H9 (cell line): ENCODE measurements around the gene SRPK2. TPM values are rescaled to one million over a fixed set of nuclear protein-coding genes. Genes with fewer than 3 reads are reported as not detected.

Source experiments
- DNase-seq: peaks from one replicate; pipeline ENCODE4 v3.0.0-alpha.2; 2017
- H2AFZ ChIP-seq: one replicate; pipeline ENCODE4 v1.6.1; 2013; ENCODE audit warnings: mild to moderate bottlenecking, low read length, control low read depth, moderate library complexity
- H2AK5ac ChIP-seq: 2 replicates; pipeline ENCODE4 v1.6.1; 2013; ENCODE audit warnings: low read length, control low read depth, mixed read lengths; ENCODE audit not compliant: insufficient read length
- H2BK120ac ChIP-seq: one replicate; pipeline ENCODE4 v1.6.1; 2013; ENCODE audit warnings: low read depth, mild to moderate bottlenecking, low read length, control low read depth, inconsistent platforms; ENCODE audit not compliant: poor library complexity, severe bottlenecking
- H2BK12ac ChIP-seq: 2 replicates; pipeline ENCODE4 v1.6.1; 2013; ENCODE audit warnings: low read length, control low read depth, mixed read lengths, low read depth; ENCODE audit not compliant: insufficient read length
- H2BK15ac ChIP-seq: 2 replicates; pipeline ENCODE4 v1.6.1; 2013; ENCODE audit warnings: low read depth, low read length, control low read depth
- H2BK20ac ChIP-seq: one replicate; pipeline ENCODE4 v1.6.1; 2013; ENCODE audit warnings: low read depth, mild to moderate bottlenecking, low read length, control low read depth, inconsistent platforms; ENCODE audit not compliant: poor library complexity, severe bottlenecking
- H2BK5ac ChIP-seq: 2 replicates; pipeline ENCODE4 v1.6.1; 2013; ENCODE audit warnings: low read length, control low read depth, mixed read lengths; ENCODE audit not compliant: insufficient read length
- H3K14ac ChIP-seq: 2 replicates; pipeline ENCODE4 v1.6.1; 2013; ENCODE audit warnings: low read length, control low read depth; ENCODE audit not compliant: insufficient read depth
- H3K18ac ChIP-seq: 2 replicates; pipeline ENCODE4 v1.6.1; 2013; ENCODE audit warnings: low read depth, mild to moderate bottlenecking, mixed read lengths, low read length, control low read depth; ENCODE audit not compliant: insufficient read length
- H3K23ac ChIP-seq: 2 replicates; pipeline ENCODE4 v1.6.1; 2013; ENCODE audit warnings: low read length, control low read depth, mixed read lengths, low read depth; ENCODE audit not compliant: insufficient read length
- H3K23me2 ChIP-seq: 2 replicates; pipeline ENCODE4 v1.6.1; 2013; ENCODE audit warnings: low read depth, mild to moderate bottlenecking, mixed read lengths, low read length, control low read depth; ENCODE audit not compliant: insufficient read length, poor library complexity, severe bottlenecking
- H3K27ac ChIP-seq: 2 replicates; pipeline ENCODE4 v1.5.1; 2013; ENCODE audit warnings: low read length, control low read depth, mixed read lengths, low read depth; ENCODE audit not compliant: insufficient read length
- H3K27me3 ChIP-seq: 2 replicates; pipeline ENCODE4 v1.6.1; 2013; ENCODE audit warnings: low read length, control low read depth, inconsistent platforms; ENCODE audit not compliant: insufficient read depth
- H3K4ac ChIP-seq: 2 replicates; pipeline ENCODE4 v1.6.1; 2013; ENCODE audit warnings: low read depth, mild to moderate bottlenecking, control low read depth, inconsistent platforms, low read length, moderate library complexity
- H3K4me1 ChIP-seq: 2 replicates; pipeline ENCODE4 v1.6.1; 2013; ENCODE audit warnings: low read length, control low read depth, inconsistent platforms; ENCODE audit not compliant: insufficient read depth
- H3K4me2 ChIP-seq: 2 replicates; pipeline ENCODE4 v1.6.1; 2013; ENCODE audit warnings: low read length, control low read depth, mixed read lengths; ENCODE audit not compliant: insufficient read length, insufficient read depth
- H3K56ac ChIP-seq: 2 replicates; pipeline ENCODE4 v1.6.1; 2013; ENCODE audit warnings: low read depth, mild to moderate bottlenecking, mixed read lengths, low read length, control low read depth; ENCODE audit not compliant: insufficient read length
- H3K79me1 ChIP-seq: 2 replicates; pipeline ENCODE4 v1.6.1; 2013; ENCODE audit warnings: low read depth, mild to moderate bottlenecking, moderate library complexity, low read length, control low read depth, inconsistent platforms; ENCODE audit not compliant: insufficient read depth, poor library complexity, severe bottlenecking
- H3K79me2 ChIP-seq: 2 replicates; pipeline ENCODE4 v1.6.1; 2013; ENCODE audit warnings: low read length, control low read depth, inconsistent platforms; ENCODE audit not compliant: insufficient read depth
- H3K9ac ChIP-seq: 2 replicates; pipeline ENCODE4 v1.6.1; 2013; ENCODE audit warnings: low read length, control low read depth, mixed read lengths; ENCODE audit not compliant: insufficient read length; ENCODE audit errors: extremely low read depth
- H3K9me3 ChIP-seq: one replicate; pipeline ENCODE4 v1.6.1; 2013; ENCODE audit warnings: low read depth, low read length, inconsistent platforms; ENCODE audit not compliant: control insufficient read depth
- H3T11ph ChIP-seq: one replicate; pipeline ENCODE4 v1.6.1; 2013; ENCODE audit warnings: mild to moderate bottlenecking, low read length, control low read depth, inconsistent platforms
- H4K20me1 ChIP-seq: one replicate; pipeline ENCODE4 v1.6.1; 2013; ENCODE audit not compliant: control insufficient read depth, insufficient read length, insufficient read depth
- H4K5ac ChIP-seq: 2 replicates; pipeline ENCODE4 v1.6.1; 2013; ENCODE audit warnings: low read depth, mild to moderate bottlenecking, mixed read lengths, low read length, control low read depth; ENCODE audit not compliant: insufficient read length
- H4K8ac ChIP-seq: replicated peaks from 2 replicates; pipeline ENCODE4 v1.6.1; 2013; ENCODE audit warnings: low read length, control low read depth, mixed read lengths, low read depth; ENCODE audit not compliant: insufficient read length
- H4K91ac ChIP-seq: 2 replicates; pipeline ENCODE4 v1.6.1; 2013; ENCODE audit warnings: low read depth, mild to moderate bottlenecking, moderate library complexity, mixed read lengths, low read length, control low read depth; ENCODE audit not compliant: insufficient read length
- H3K27ac Mint-ChIP-seq, 3 experiments: 2 replicates in 2 of 3; 3 replicates in 1 of 3; pipeline ENCODE4 v1.8.0; 2020 to 2021; ENCODE audit warnings: mixed read lengths in 3 of 3, mild to moderate bottlenecking in 1 of 3, moderate library complexity in 1 of 3
- H3K27me3 Mint-ChIP-seq: 2 replicates; pipeline ENCODE4 v1.8.0; 2021; ENCODE audit warnings: low read depth, mild to moderate bottlenecking, moderate library complexity, mixed read lengths
- H3K36me3 Mint-ChIP-seq, 3 experiments: 2 replicates in 2 of 3; 3 replicates in 1 of 3; pipeline ENCODE4 v1.8.0; 2020 to 2021; ENCODE audit warnings: low read depth in 3 of 3, mixed read lengths in 3 of 3; ENCODE audit not compliant: insufficient read depth in 1 of 3
- H3K4me1 Mint-ChIP-seq, 2 experiments: 2 replicates each; pipeline ENCODE4 v1.8.0; 2020; ENCODE audit warnings: mixed read lengths in 2 of 2
- H3K4me3 Mint-ChIP-seq, 2 experiments: 2 replicates in 1 of 2; 3 replicates in 1 of 2; pipeline ENCODE4 v1.8.0; 2020 to 2021; ENCODE audit warnings: mild to moderate bottlenecking in 2 of 2, mixed read lengths in 2 of 2, moderate library complexity in 1 of 2
- H3K9me3 Mint-ChIP-seq, 2 experiments: 2 replicates in 1 of 2; 3 replicates in 1 of 2; pipeline ENCODE4 v1.8.0; 2020; ENCODE audit warnings: mild to moderate bottlenecking in 2 of 2, mixed read lengths in 2 of 2, moderate library complexity in 1 of 2
- CTCF ChIP-seq: fragments of 200-600 bp; sonication (generic); conservative IDR thresholded peaks from 3 replicates; pipeline ENCODE4 v1.8.0; 2021; ENCODE audit warnings: antibody characterized with exemption, mild to moderate bottlenecking
- WGBS: extraction: QIAGEN DNeasy Blood & Tissue Kit; methylation state at CpG from one replicate; pipeline ENCODE4 v1.1.7; 2013; ENCODE audit warnings: missing lambda C conversion rate, low lambda C conversion rate, mixed read lengths; ENCODE audit not compliant: insufficient read length; ENCODE audit errors: extremely low coverage; 5-methylcytosine and 5-hydroxymethylcytosine counted together
- total RNA-seq: library from RNA; stranded (reverse); gene quantifications from 2 replicates; pipeline ENCODE4 v1.2.1, GENCODE V29; 2021

The SRPK2 gene
- total RNA-seq, 1 experiment from 2014 or later = 41.1 TPM

- Histone ChIP-seq H3K23me2 (no peaks in the 10 kb centered on the region), H3K79me1 (peaks cover 8% of the 10 kb centered on the region), H3K56ac (no peak overlapping the region), H4K91ac (no peak overlapping the region), H3K27me3 (no peaks in the 10 kb centered on the region), H3K18ac (no peak overlapping the region), H2BK12ac (no peak overlapping the region), H3K27ac (no peak overlapping the region), H3K79me2 (no peaks in the 10 kb centered on the region; the same call in 1 of the 2 replicates), H2AFZ (no peak overlapping the region), H3K9me3 (no peaks in the 10 kb centered on the region), H3K23ac (no peak overlapping the region), H3K4me2 (no peak overlapping the region), H2BK120ac (no peak overlapping the region), H2AK5ac (no peak overlapping the region), H2BK20ac (no peak overlapping the region), H2BK15ac (no peak overlapping the region), H3T11ph (no peak overlapping the region), H3K14ac (no peak overlapping the region), H4K20me1 (no peaks in the 10 kb centered on the region), H3K9ac (no peak overlapping the region), H2BK5ac (no peak overlapping the region), H4K8ac (no peak overlapping the region), H4K5ac (no peak overlapping the region), H3K4ac (no peak overlapping the region), H3K4me1 (no peaks in the 10 kb centered on the region)
- no peaks in the 10 kb centered on the region for H3K36me3 Mint-ChIP-seq
- H3K4me1 Mint-ChIP-seq = peaks cover 22 to 34% of the 10 kb centered on the region in 2 experiments
- no CpG with 5 or more reads among the region's 3 CpGs for WGBS
- TF ChIP-seq CTCF = no peak
- no peak for DNase-seq
- H3K9me3 Mint-ChIP-seq = no peaks in the 10 kb centered on the region
- H3K27me3 Mint-ChIP-seq = no peaks in the 10 kb centered on the region
- no peak overlapping the region for H3K27ac Mint-ChIP-seq
- no peak overlapping the region for H3K4me3 Mint-ChIP-seq
Observed at GRCh38 chr7:105307163-105307672, 81.5 kb downstream of the SRPK2 start.
